HEK293T (cell line): Measurements from ENCODE around the gene PLA2G15.

Experiments
- NFRKB ChIP-seq: fragments of 450-650 bp; IDR thresholded peaks from 2 replicates; pipeline ENCODE4 v1.6.1; 2016; ENCODE audit warnings: mild to moderate bottlenecking, moderate library complexity
- PKNOX1 ChIP-seq: fragments of 450-650 bp; IDR thresholded peaks from 2 replicates; pipeline ENCODE4 v1.6.1; 2016
- SP1 ChIP-seq: fragments of 450-650 bp; IDR thresholded peaks from 2 replicates; pipeline ENCODE4 v1.6.1; 2017
- ZNF384 ChIP-seq: fragments of 450-650 bp; IDR thresholded peaks from 2 replicates; pipeline ENCODE4 v1.6.1; 2016

GRCh38 chr16:68285683-68286082, 40.5 kb downstream of the PLA2G15 start:
- TF ChIP-seq PKNOX1 (no peak), SP1 (no peak), ZNF384 (no peak), NFRKB (no peak)
